Stimulated activated naive CD8-positive, alpha-beta T cell treated with anti-CD3 and anti-CD28 coated beads, Interleukin-15, Interleukin-2, amounts not matched to agents 100 U/mL and 50 U/mL, for 24 hours (primary cell): ENCODE measurements around the gene RAB8B.
"Not testable (repeated sequence)": the region's sequence is repeated elsewhere in the genome, so short reads cannot be mapped to it uniquely, and the experiment has no call there.

ENCODE experiments used
- ATAC-seq: fragments of 150-1000 bp; cut with Tn5 transposase; one replicate; pipeline ENCODE4 v1.10.0; 2021
- DNase-seq: peaks from one replicate; pipeline ENCODE4 v3.0.0; 2021

RAB8B gene

DNA sequence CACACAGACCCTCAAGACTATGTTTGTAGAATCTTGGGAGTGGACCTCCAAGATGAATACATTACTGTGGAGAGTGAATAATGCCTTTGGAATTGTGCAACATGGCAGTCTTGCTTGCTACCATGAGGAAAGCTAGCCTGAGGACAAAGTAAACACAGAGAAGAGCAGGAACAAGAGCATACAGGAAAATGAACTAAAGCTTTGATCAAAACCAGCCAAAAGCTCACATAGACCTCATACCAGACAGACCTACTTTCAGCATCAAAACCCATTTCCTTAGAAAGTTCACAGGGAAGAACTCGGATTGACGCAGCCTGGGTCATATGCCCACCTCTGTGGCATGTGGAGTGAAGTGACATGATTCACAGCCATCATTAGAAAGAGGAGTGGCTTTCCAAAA lies 3.3 kb upstream of the RAB8B start:
- DNase-seq (no peak), ATAC-seq (no peak)

DNA sequence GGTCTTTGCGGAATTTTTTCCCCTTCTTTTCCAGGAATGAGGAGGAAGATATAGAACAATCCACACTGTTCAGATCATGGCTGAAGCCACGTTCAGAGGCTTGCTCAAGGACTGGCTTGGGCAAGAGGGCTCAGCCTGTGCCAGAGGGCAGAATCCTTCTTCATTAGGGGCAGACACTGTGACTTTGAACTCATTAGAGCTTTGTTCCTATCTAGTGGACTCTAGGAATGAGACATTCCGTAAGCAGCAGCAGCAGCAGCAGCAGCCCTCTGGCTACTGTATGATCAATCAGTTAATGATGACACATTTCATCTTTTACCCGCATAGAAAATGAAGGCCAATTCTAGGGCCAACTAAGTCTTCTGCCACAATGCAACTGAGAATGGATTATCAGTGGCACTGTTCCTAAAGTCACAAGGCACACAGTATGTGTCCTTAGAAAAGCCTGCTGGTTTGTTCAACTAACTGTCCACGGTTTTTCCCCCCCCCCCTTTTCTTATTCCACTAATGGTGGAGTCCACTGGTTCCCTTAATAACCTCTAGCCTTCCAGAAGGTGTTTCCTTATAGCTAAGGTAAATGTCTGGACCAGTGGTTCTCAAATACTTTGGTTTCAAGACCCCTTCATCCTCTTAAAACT lies 1.7 kb upstream of the RAB8B start:
- no peak for ATAC-seq

DNA sequence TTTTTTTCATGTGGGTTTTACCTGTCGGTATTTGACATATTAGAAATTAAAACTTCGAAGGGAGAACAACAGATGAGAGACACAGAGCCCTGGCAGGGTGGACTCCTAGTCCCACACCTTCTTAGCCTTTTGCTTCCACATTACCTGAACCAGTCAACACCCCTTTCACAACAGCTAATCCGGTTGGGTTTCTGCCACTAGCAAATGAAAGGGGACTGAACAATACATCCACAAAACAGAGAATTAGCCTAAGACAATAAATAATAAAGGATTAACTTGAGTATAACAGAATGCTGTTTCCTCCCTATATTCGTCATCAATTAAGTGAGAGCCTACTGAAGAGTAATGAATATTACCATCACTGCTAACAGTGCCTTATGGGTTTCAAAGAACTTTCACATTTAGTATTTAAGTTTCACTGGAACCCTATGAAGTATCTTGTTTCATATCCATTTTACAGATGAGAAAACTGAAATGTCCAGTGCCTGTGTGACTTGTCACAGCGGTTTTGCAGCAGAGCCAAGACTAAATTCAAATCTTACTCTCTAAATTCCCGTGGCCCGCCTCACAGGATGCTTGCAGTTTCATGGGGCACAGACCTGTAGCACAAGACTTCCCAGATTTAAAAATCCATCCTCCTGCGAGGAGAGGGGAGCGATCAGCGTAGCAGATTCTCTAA lies 1.0 kb upstream of the RAB8B start:
- peak; percentile 3 for ATAC-seq
- DNase-seq = peak; percentile 35

More for the DNA sequence above, 1.7 kb upstream of the RAB8B start:
- no peak for DNase-seq

GRCh38 chr15:63189941-63190768 lies 749 bp downstream of the RAB8B start:
- DNase-seq = no peak
- ATAC-seq = no peak

DNA sequence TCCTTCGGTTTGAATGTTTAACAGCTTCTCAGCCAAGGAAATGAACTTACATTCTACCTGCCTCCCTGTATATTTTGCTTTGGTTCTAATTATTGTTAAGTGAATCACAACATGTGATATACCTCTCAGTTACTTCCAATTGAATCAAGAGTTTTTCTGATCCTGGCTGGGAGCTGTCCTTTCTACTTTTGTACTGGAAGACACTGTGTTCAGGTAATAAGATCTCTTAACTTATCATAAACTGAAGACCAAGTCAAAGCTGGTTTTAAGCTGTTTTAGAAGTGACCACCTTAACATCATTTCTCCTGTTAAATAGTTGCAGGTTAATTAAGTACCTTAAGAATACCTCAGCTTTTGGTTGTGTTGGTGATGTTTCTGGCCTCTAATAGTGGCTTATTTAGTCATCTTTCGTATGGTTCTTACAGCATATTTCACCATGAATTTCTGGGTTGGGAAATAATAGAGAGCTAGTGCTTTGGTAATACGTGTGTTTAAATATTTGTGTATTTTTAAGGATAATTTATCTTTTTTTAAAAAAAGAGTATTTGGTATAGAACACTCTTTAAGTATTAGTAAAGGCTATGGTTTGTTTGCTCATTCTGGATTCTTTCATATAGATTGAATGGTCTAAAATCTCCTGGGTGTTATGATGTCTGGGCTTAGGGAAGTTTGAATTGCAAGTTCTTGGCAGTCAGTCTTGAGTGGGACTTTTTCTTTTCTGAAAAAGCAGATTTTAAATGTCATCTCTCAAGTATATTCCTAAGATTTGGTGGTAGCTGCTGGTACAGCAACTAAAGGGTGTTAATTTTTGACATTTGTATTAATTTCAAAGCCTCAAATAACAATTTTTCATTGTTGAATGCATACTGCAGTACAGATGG lies 1.6 kb downstream of the RAB8B start:
- ATAC-seq (no peak), DNase-seq (no peak)

DNA sequence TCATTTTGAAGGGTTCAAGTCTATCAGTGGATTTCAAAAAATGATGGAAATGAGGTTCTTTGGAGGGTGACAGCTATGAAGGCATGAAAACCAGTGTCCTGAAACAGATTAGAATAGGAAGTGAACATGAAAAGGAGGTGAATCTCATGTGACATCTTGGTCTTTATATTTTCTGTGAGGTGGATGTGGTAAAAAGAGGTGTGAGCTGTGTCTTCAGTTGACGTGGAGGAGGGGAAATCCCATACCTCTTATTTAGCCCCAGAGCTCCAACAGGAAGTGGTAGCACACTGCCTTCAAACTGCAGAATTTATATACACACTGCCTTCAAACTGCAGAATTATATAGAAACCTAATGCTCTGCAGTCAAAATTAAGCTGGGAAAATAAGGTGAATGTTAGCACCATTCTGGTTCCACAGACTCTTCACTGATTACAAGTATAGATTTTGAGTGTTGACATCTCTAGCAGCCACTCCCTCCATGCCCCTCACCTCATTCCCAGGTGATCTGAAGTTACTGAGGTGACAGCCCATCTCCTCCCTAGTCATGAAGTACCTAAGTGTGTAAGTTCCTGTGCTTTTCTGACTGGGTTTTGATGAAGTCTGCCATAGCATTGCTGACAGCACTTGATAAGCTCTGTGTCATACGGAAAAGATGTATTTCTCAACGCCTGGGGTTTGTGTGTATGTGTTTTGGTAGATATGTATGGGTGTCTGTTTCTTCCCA lies 2.7 kb downstream of the RAB8B start:
- DNase-seq (peak; percentile 36), ATAC-seq (peak; percentile 54)

DNA sequence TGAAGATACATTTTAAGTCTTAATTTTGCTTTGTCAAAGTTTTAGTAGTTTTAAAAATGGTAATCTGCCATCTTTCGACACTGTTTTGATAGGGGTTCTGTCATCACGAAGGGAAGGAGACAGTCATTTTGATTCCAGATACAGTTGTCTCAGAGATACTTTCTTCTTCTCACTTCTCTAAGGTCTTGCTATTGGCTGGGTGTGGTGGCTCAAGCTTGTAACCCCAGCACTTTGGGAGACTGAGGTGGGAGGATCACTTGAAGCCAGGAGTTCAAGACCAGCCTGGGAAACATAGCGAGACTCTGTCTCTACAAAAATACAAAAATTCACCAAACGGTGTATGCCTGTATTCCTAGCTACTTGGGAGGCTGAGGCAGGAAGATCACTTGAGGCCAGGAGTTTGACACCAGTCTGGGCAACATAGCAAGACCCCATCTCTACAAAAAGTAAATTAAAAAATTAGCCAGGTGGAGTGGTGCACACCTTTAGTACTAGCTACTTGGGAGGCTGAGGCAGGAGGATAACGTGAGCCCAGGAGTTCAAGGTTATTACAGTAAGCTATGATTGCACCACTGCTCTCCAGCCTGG lies 3.3 kb downstream of the RAB8B start:
- peak; percentile 25 for DNase-seq

GRCh38 chr15:63194302-63194701 lies 4.9 kb downstream of the RAB8B start:
- ATAC-seq = no peak
- no peak for DNase-seq

More for the DNA sequence above, 3.3 kb downstream of the RAB8B start:
- peak; percentile 1 for ATAC-seq

GRCh38 chr15:63194880-63195568 lies 5.6 kb downstream of the RAB8B start:
- DNase-seq (no peak), ATAC-seq (no peak)

GRCh38 chr15:63195569-63196015 lies 6.2 kb downstream of the RAB8B start:
- DNase-seq = no peak
- ATAC-seq = no peak

DNA sequence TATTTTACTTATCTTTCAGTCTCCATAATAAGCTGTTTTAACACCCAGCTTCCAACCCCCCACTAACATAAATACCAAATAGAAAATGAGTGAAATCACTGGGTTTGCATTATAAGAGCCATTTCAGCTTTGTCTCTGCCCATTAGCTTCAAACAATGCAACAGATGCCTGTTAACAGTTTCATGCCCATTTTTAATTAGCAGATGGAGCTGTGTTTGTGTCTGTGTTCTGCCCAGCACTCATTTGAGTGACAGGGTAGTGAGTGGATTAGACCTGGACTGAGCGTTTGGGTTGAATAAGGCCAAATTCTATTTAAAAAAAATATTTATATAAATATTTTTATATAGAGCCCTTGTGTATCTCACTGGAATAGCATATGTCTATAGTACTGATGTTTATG lies 7.4 kb downstream of the RAB8B start:
- DNase-seq (no peak), ATAC-seq (no peak)

- no peak for DNase-seq
- no peak for ATAC-seq
Observed at GRCh38 chr15:63197626-63198025, 8.2 kb downstream of the RAB8B start.

GRCh38 chr15:63198371-63199250 lies 9.2 kb downstream of the RAB8B start:
- DNase-seq (no peak), ATAC-seq (no peak)

- DNase-seq (no peak), ATAC-seq (no peak)
Observed at GRCh38 chr15:63200464-63201249, 11.3 kb downstream of the RAB8B start.

- DNase-seq (no peak), ATAC-seq (no peak)
Observed at GRCh38 chr15:63202861-63203260, 13.5 kb downstream of the RAB8B start.

DNA sequence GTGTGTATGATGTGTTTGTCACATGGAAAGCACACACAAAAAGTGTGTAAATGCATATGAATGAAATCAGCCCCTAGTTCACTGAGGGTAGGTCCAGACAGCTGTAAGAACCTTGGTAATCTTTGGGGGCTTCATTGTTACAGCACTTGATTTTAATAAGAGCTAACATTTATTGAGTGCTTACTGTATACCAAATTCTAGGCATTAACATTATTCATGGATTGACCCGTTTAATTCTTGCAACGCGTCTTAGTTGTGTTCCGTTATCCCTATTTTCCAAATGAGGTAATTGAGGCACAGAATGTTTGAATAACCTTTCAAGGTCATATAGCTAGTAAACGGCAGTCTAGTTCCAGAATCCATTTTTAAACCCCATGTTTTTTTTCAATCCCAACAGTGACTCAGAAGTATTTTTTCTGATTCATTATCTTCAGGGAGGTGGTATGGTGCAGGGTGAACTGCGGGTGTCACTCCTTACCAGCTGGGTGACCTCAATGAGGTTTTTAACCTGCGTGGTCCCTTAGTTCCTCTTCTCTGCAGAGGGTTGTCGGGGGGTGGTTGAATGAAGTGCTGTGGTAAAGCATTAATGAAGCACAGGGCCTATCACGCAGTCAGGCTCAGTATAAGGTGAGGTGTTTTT lies 14.2 kb downstream of the RAB8B start:
- DNase-seq (peak; percentile 55), ATAC-seq (peak; percentile 89)

- ATAC-seq = no peak
- no peak for DNase-seq
Observed at GRCh38 chr15:63206079-63206478, 16.7 kb downstream of the RAB8B start.

- not testable (repeated sequence) for DNase-seq, ATAC-seq
Observed at GRCh38 chr15:63208824-63209223, 19.4 kb downstream of the RAB8B start.
